Measurements from ENCODE around the gene ENDOD1.
"Not testable (repeated sequence)": the region's sequence is repeated elsewhere in the genome, so short reads cannot be mapped to it uniquely, and the experiment has no call there.

ENDOD1 gene

GRCh38 chr11:95089620-95090542, at the start of gene ENDOD1:
Gene ENDOD1, plus strand, starts transcription at chr11:95089846. Its CDS starts 82 bp downstream, at chr11:95089928.
- no peak for FAIRE-seq

DNA sequence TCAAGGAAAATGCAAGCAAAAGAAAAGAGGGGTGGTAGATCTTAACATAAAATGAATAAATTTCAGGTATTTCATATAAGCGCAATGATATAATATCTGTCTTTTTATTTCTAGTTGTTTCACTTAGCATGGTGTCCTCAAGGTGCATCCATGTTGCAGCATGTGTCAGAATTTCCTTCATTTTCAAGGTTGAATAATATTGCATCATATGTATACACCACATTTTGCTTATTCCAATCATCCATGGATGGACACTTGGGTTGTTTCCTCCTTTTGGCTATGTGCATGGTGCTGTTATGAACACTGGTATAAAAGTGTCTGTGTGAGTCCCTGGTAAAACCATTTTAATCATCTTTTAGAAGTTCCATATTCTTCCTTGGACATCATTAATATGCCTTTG, 47.4 kb upstream of the ENDOD1 start:
- FAIRE-seq, result no peak

DNA sequence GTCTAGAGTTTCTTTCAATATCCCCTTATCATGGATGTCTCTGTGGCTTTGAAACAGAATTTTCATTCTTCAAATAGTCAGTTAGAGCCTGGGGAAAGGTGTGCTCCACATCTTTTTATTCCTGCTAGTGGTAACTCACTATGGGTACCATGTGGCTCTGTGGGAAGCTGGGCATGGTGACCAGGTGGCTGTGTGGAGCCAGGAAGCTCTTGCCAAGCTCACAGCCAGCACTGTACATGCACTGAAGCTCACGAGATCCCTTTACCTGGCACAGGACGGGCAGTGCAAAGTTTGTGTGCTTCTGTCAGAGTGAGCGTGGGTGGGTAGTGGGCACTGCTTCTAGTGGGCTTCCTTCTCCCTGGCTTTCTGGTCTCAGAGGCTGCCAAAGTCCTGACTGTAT, 46.7 kb upstream of the ENDOD1 start:
- FAIRE-seq, result no peak

DNA sequence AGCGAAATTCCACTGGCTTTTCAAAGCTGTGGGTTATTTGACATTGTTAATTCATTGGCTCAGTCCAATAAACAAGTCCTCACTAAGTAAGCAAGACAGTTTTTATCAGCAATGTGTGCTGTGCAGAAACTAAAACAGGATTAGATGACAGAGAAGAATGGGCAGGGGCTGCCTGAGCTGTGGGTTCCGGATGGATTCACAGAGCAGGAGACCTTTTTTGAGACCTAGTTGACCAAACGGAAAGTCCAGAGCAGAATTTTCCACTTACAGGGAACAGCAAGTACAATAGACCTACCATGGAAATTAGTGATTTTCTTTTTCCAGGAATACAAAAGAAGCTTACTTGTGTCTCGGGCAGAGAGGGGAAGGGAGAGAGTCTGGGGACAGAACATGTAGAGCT, 45.6 kb upstream of the ENDOD1 start:
- FAIRE-seq, result no peak

DNA sequence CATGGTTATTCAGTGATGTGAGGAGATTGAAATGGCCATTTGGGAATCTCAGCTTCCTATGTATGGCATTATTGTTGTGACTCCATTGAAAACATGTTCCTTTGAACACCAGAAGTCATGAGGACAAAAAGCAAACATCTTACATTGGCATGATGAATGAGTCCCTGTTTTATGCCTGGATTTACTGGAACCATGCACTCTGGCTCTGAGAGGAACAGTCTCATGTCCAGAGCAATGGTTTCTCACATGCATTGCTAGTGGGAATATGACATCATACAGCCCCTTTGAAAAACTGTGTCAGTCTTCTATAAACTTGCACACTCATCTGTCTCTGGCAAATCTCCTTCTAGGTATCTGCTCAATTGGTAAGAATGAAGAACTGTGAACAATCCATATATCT, 43.8 kb upstream of the ENDOD1 start:
- FAIRE-seq, result no peak

DNA sequence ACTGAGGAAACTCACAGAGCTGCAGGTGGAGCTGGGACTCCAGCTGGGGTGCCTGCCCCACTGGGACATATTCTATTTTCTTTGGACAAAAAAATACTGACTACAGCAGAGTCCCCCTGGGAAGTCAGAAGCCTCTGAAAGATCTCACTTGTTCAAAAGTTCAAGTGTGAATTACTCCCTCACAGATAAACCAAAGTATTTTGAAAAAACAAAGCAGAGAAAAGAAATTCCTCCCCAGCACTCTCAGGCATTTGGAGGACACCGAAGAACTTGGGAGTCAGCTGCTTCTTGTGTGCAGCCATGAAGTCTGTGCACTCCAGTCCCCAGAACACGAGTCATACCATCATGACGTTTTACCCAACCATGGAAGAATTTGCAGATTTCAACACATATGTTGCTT, 40.5 kb upstream of the ENDOD1 start, which contains the start of gene KDM4F:
KDM4F (plus strand) TSS at position 301 of the 400 bp plus-strand sequence.
- FAIRE-seq, result not testable (repeated sequence)

- FAIRE-seq, result no peak
Observed at GRCh38 chr11:95050595-95051202, 38.9 kb upstream of the ENDOD1 start.

DNA sequence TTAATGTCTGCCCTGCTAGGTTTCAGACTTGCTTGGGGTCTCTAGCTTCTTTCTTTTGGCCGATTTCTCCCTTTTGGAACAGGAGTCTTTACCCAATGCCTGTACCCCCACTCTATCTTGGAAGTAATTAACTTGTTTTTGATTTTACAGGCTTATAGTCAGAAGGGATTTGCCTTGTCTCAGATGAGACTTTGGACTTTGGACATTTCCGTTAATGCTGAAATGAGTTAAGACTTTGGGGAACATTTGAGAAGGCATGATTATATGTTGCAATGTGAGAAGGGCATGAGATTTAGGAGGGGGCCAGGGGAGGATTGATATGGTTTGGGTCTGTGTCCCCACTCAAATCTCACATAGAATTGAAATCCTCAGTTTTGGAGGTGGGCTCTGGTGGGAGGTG, 35.3 kb upstream of the ENDOD1 start:
- FAIRE-seq, result no peak

GRCh38 chr11:95055283-95055897, 34.3 kb upstream of the ENDOD1 start:
- no peak for FAIRE-seq

- FAIRE-seq, result no peak
Observed at GRCh38 chr11:95057959-95058358, 31.7 kb upstream of the ENDOD1 start.

GRCh38 chr11:95058621-95059020, 31.0 kb upstream of the ENDOD1 start:
- FAIRE-seq, result no peak

DNA sequence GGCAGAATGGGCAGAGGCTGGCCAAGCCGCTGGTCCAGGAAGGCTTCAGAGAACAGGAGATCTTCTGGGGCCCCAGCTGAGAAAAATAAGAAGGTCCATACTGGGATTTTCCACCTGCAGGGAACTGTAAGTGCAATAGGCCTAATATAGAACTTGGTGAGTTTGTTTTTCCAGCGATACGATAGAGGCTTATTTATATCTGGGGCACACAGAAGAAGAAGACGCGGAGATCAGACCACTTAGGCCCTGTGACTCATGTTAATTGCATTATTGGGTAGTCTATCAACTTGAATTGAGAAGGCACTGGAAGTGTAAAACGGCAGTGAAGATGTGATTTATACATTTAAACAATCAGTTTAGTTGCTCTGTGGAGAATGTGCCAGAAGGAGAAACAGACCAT, 30.6 kb upstream of the ENDOD1 start:
- FAIRE-seq, result no peak

GRCh38 chr11:95065336-95065735, 24.3 kb upstream of the ENDOD1 start:
- no peak for FAIRE-seq

DNA sequence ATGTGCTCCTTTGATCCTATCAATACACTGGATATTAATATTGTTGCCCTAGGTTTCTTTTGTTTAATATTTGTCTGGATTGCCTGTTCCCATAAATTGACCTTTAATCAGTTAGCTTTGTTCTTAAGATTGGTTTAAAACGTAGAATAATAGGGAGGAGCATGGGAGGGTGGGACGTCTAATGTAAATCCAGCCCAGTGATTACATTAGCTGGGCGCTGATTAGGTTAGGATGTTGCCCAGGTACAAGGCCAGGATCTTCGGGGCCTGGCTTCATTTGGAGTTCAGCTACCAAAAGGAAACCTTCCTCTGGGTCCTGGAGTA, 23.0 kb upstream of the ENDOD1 start, which contains the start of gene SRSF8:
SRSF8 (plus strand) TSS at position 204 of the 323 bp plus-strand sequence. CDS start 308 bp downstream, outside the sequence.
- FAIRE-seq, result no peak

GRCh38 chr11:95067039-95067840, 22.4 kb upstream of the ENDOD1 start:
- no peak for FAIRE-seq

DNA sequence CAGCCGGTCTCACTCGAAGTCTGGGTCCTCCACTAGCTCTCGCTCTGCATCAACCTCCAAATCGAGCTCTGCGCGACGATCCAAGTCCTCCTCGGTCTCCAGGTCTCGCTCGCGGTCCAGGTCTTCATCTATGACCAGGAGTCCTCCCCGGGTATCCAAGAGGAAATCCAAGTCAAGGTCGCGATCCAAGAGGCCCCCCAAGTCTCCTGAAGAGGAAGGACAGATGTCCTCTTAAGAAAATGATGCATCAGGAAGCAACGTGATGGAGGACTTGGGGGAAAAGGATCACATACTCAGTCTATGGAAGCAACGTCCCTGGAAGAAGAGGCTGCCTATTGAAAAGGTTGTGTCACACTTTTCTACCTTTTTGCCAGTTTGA, 21.8 kb upstream of the ENDOD1 start:
- no peak for FAIRE-seq

DNA sequence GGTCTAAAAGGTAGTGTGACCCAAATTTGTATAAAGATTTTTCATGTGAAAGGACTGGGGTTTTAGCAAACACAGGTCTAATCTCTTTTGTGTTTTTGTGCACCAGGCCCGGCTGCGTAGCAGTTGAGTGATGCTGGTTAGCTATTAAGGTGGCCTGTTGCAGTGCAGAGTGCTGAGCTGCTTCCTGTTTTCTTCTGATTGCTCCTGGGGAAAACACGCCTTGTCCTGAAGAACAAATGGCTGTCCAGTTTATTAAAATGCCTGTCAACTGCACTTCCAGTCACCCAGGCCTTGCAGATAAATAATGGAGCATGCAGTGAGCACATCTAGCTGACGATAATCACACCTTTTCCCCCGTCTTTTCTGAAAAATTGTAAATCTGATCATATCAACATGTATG, 21.1 kb upstream of the ENDOD1 start:
- peak; percentile 88 for FAIRE-seq

GRCh38 chr11:95070471-95070870, 19.2 kb upstream of the ENDOD1 start:
- FAIRE-seq, result no peak

DNA sequence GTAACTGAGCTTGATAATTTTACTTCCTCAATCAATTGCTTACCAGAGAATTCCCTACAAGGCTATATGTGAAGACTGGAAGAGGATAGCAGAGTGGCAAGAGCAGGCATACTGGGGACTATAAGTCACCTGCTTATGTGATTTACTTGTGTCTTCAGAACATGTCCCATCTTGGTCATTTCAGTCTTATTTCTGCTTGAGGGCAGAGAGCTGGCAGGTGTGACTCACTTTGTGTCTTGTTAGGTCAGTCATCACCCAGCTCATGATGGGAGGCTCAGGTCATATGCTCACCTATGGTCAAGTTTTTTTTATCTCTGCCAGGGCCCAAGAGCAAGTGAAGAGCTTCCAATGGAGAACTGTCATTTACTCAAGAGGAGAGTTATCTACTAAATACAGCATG, 16.7 kb upstream of the ENDOD1 start:
- no peak for FAIRE-seq

DNA sequence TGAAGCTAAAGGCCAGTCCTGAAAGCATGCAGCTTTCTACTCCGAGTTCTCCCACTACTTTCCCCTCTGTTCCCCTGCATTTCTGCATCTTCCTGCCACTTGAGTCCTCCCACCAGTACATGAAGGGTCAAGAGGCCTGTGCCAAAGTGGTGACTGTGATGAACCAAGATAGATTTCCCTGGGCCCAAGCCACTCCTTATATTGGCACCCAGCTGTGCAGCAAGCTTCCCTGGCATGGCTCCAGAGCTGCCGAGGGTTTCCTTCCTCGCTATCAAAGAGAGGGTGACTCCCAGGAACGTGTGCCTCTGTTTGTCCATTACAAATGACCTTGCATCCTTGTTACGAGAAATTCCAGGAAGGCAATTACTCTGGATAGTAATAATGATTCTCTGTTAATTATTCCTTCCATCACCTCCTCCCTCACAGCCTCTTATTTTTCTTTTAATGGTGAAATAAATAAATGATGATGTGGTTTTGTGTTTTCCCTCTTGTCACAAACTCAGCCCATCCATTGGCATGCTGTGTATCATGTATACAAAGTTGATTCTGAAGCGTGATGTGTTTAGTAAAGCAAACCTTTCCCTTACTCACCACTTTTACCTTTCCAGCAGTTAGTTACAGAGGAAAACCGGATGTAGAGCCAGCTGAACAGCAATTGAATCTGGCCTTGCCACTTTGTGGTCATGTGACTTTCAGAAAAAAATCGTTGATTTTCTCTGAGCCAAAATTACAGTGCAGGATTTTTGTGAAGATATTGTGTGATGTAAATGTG, 14.7 kb upstream of the ENDOD1 start:
- FAIRE-seq, result no peak

DNA sequence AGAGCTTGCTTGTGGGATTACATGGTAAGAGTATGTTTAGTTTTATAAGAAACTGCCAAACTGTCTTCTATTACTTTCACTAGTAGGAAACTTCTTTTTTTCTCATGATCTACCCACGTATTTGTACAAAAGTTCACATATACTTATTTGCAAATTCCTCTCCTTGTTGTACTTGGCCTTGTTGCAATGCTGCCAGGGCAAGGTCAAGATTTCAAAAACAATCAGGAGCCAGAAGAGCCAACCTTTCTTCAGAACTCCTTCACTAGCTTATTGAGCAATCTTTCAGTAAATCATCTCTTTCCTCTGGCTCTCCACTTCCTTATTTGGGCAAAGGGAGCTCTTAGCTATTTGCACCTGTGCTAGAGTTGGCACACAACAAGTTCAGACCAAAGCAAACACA, 13.2 kb upstream of the ENDOD1 start:
- no peak for FAIRE-seq

DNA sequence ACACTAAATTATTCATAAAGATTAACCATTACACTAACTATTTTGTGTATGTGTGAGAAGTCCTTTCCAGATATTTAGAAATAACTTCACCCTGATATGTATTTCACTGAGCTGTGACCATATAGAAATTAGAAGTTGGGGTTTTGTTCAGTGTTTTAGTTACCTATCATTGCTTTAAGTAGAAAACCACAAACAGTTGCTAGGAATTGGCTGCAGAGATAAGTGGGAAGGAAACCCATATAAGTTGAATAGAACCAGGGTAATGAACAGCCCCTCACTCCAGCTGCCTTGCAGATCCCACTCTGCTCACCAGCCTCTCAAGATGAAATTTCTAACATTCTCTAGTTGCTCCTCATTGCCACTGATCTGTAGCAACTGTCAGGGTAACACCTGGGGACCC, 12.7 kb upstream of the ENDOD1 start:
- no peak for FAIRE-seq

Measured in A204.1 (cell line).